NCI-H187 (cell line): Measurements from ENCODE around the gene SIRT3.
A peak's percentile ranks its signal among the peaks of the same experiment; 100 is the strongest.

Experiments used
- DNase-seq, 2 experiments: peaks; one replicate each; lab custom pipeline; 2025; lab: John Stamatoyannopoulos, UW

SIRT3 gene

GRCh38 chr11:235997-236773 is at the start of gene SIRT3:
Gene SIRT3 (minus strand): TSS chr11:236342. CDS start chr11:236328, 14 bp downstream.
- peak; percentile 70 to 89 for DNase-seq

- no peak for DNase-seq
Observed at GRCh38 chr11:285894-286220, 49.7 kb upstream of the SIRT3 start.

GRCh38 chr11:285021-285893 is 49.1 kb upstream of the SIRT3 start:
- DNase-seq, result no peak

- no peak for DNase-seq
Observed at GRCh38 chr11:284105-285020, 48.2 kb upstream of the SIRT3 start.

GRCh38 chr11:283405-284104 is 47.4 kb upstream of the SIRT3 start:
- DNase-seq, result no peak

- no peak for DNase-seq
Observed at GRCh38 chr11:282630-283360, 46.7 kb upstream of the SIRT3 start.

GRCh38 chr11:282171-282570 is 46.0 kb upstream of the SIRT3 start:
- no peak for DNase-seq

- DNase-seq, result no peak
Observed at GRCh38 chr11:281486-282161, 45.5 kb upstream of the SIRT3 start.

- no peak for DNase-seq
Observed at GRCh38 chr11:280706-281485, 44.8 kb upstream of the SIRT3 start.

GRCh38 chr11:279966-280705 is 44.0 kb upstream of the SIRT3 start:
- DNase-seq, result no peak

- no peak for DNase-seq
Observed at GRCh38 chr11:279040-279965, 43.2 kb upstream of the SIRT3 start.

GRCh38 chr11:278001-278951 is 42.1 kb upstream of the SIRT3 start, which contains the start of gene NLRP6:
Gene NLRP6 (plus strand): TSS chr11:278407. CDS start chr11:278570, 163 bp downstream.
- DNase-seq, result no peak

GRCh38 chr11:276219-276618 is 40.1 kb upstream of the SIRT3 start:
- DNase-seq, result no peak

GRCh38 chr11:272931-273198 is 36.7 kb upstream of the SIRT3 start:
- DNase-seq, result no peak

GRCh38 chr11:272195-272930 is 36.2 kb upstream of the SIRT3 start:
- no peak for DNase-seq

GRCh38 chr11:271319-271715 is 35.2 kb upstream of the SIRT3 start:
- no peak for DNase-seq
